DOHH2 (cell line): Measurements from ENCODE around the gene RGS9.

Experiments used
- H3F3A ChIP-seq: fragments of 200-600 bp; sonication (generic), shearing (Covaris generic); 2 replicates; pipeline ENCODE4 v1.6.0; 2016; ENCODE audit warnings: antibody characterized with exemption, mild to moderate bottlenecking; ENCODE audit not compliant: control insufficient read depth, insufficient read depth
- H3K27ac ChIP-seq: fragments of 200-600 bp; sonication (generic); 2 replicates; pipeline ENCODE4 v1.5.1; 2014; ENCODE audit warnings: low read depth, mild to moderate bottlenecking, low read length, moderate library complexity
- H3K27me3 ChIP-seq: fragments of 200-600 bp; sonication (generic); 2 replicates; pipeline ENCODE4 v1.6.1; 2014; ENCODE audit warnings: mild to moderate bottlenecking, low read length, mixed read lengths; ENCODE audit not compliant: control insufficient read depth
- H3K36me3 ChIP-seq: fragments of 200-600 bp; sonication (generic); 2 replicates; pipeline ENCODE4 v1.6.1; 2014; ENCODE audit warnings: mild to moderate bottlenecking, low read length, moderate library complexity, mixed read lengths; ENCODE audit not compliant: control insufficient read depth
- H3K4me1 ChIP-seq: fragments of 200-600 bp; sonication (generic); 2 replicates; pipeline ENCODE4 v1.6.1; 2014; ENCODE audit warnings: mild to moderate bottlenecking, low read length, mixed read lengths; ENCODE audit not compliant: control insufficient read depth
- H3K4me2 ChIP-seq: fragments of 200-600 bp; sonication (generic); 2 replicates; pipeline ENCODE4 v1.6.0; 2014; ENCODE audit warnings: mild to moderate bottlenecking, low read length, moderate library complexity
- H3K4me3 ChIP-seq: fragments of 200-600 bp; sonication (generic); 2 replicates; pipeline ENCODE4 v1.5.1; 2014; ENCODE audit warnings: mild to moderate bottlenecking, low read length, mixed read lengths
- H3K79me2 ChIP-seq: fragments of 200-600 bp; sonication (generic); 2 replicates; pipeline ENCODE4 v1.6.1; 2014; ENCODE audit warnings: mild to moderate bottlenecking, low read length, mixed read lengths; ENCODE audit not compliant: control insufficient read depth
- H3K9me2 ChIP-seq: fragments of 200-600 bp; sonication (generic); replicated peaks from 2 replicates; pipeline ENCODE4 v1.6.1; 2014; ENCODE audit warnings: mild to moderate bottlenecking, low read length, mixed read lengths; ENCODE audit not compliant: control insufficient read depth
- H3K9me3 ChIP-seq: fragments of 200-600 bp; sonication (generic); 2 replicates; pipeline ENCODE4 v1.6.1; 2014; ENCODE audit warnings: antibody characterized with exemption, low read length, mixed read lengths; ENCODE audit not compliant: control insufficient read depth, insufficient read depth
- H4K20me1 ChIP-seq: fragments of 200-600 bp; sonication (generic); 2 replicates; pipeline ENCODE4 v1.6.0; 2014; ENCODE audit warnings: low read depth, mild to moderate bottlenecking, antibody characterized with exemption, low read length, moderate library complexity; ENCODE audit not compliant: control insufficient read depth, insufficient read depth
- CTCF ChIP-seq: fragments of 200-600 bp; sonication (generic); IDR thresholded peaks from one replicate; pipeline ENCODE4 v1.5.1; 2014; ENCODE audit warnings: antibody characterized with exemption, mild to moderate bottlenecking, low read depth, low read length; ENCODE audit not compliant: poor library complexity, severe bottlenecking
- EZH2phosphoT487 ChIP-seq: fragments of 200-600 bp; sonication (generic); IDR thresholded peaks from 2 replicates; pipeline ENCODE4 v1.6.1; 2017; ENCODE audit warnings: borderline replicate concordance, mild to moderate bottlenecking, antibody characterized with exemption, low read length, moderate library complexity, mixed read lengths

The RGS9 gene

GRCh38 chr17:65182233-65182632, 45.1 kb downstream of the RGS9 start:
- Histone ChIP-seq H3K9me3 (no peaks in the 10 kb centered on the region), H3K4me2 (peak overlapping the region; percentile 87), H3K4me1 (peaks cover 94% of the 10 kb centered on the region), H3K27ac (peak overlapping the region; percentile 98), H3K27me3 (no peaks in the 10 kb centered on the region), H3K9me2 (no peaks in the 10 kb centered on the region), H3K79me2 (no peaks in the 10 kb centered on the region), H4K20me1 (no peaks in the 10 kb centered on the region), H3F3A (peaks cover 45% of the 10 kb centered on the region), H3K4me3 (peak overlapping the region; percentile 68), H3K36me3 (peaks cover 13% of the 10 kb centered on the region)
- TF ChIP-seq EZH2phosphoT487: no peak
- peak; percentile 19 for TF ChIP-seq CTCF

- TF ChIP-seq EZH2phosphoT487: no peak
- TF ChIP-seq CTCF: no peak
- Histone ChIP-seq H3K79me2 (no peaks in the 10 kb centered on the region), H3K9me3 (no peaks in the 10 kb centered on the region), H3K36me3 (peaks cover 10% of the 10 kb centered on the region), H3K4me2 (peak overlapping the region; percentile 87; the same call in 1 of the 2 replicates), H3F3A (peaks cover 34% of the 10 kb centered on the region), H3K27ac (0 out of 2 replicates have a peak overlapping the region, but pooled peaks have one; percentile 98), H3K27me3 (no peaks in the 10 kb centered on the region), H3K4me3 (no peak overlapping the region), H3K9me2 (no peaks in the 10 kb centered on the region), H3K4me1 (peaks cover 91% of the 10 kb centered on the region), H4K20me1 (no peaks in the 10 kb centered on the region)
These were observed 46.6 kb downstream of the RGS9 start for GRCh38 chr17:65183736-65184135.

GRCh38 chr17:65184235-65184959, 47.2 kb downstream of the RGS9 start:
- Histone ChIP-seq H3K9me3 (no peaks in the 10 kb centered on the region), H3K36me3 (peaks cover 10% of the 10 kb centered on the region), H3K27me3 (no peaks in the 10 kb centered on the region), H3K4me2 (no peak overlapping the region), H3F3A (peaks cover 28% of the 10 kb centered on the region), H4K20me1 (no peaks in the 10 kb centered on the region), H3K27ac (no peak overlapping the region), H3K9me2 (no peaks in the 10 kb centered on the region), H3K4me1 (peaks cover 87% of the 10 kb centered on the region), H3K79me2 (no peaks in the 10 kb centered on the region), H3K4me3 (no peak overlapping the region)
- TF ChIP-seq CTCF: no peak
- no peak for TF ChIP-seq EZH2phosphoT487
